Heart left ventricle (tissue), 13 donors: ENCODE data around the gene LRP1.

Source experiments
- POLR2A ChIP-seq, 2 donors: fragments of 450-650 bp; IDR thresholded peaks; one replicate each; pipeline ENCODE4 v1.6.1; 2017; ENCODE audit warnings: antibody characterized with exemption in 2 of 2, mild to moderate bottlenecking in 2 of 2, moderate library complexity in 2 of 2
- TF ChIP-seq, protein P1 (sequence below), 12 donors: fragments of 200-600 bp; sonication (generic) in 4 of 12; IDR thresholded peaks; one replicate each; pipeline versions ENCODE4 v1.5.0 to v1.8.0; 2018 to 2022; ENCODE audit warnings: antibody characterized with exemption in 12 of 12, mild to moderate bottlenecking in 5 of 12
- donor health status: ischemic (EF 13 %, LVEDD 7.1; RV severe dilation, severe dysfunction).
- donor health status: DM: no; HTN: yes; CAD: no.
- donor health status: DM: no; HTN: no; CAD: no.
- donor health status: ischemic (EF 25% LVEDD 6.9; RV normal size, moderate dysfunction).
- donor health status: ischemic (EF 25% LVEDD 5.7; RV mildly dilated, moderate dysfunction).
- donor health status: ischemic (EF 35%, LVEDD 5.7; RV mildly dilated, moderate dysfunction).
- donor health status: nonischemic (EF 11% LVEDD 7.7; RV severe dilation, severe dysfunction).
- donor health status: DM: yes; HTN: yes; CAD: no.
- donor health status: PGD.
- donor health status: ischemic (EF 29% LVEDD 5.4; RV normal size, mild dysfunction).
- donor health status: nonischemic (EF 23%, LVEDD 6.1; RV moderate dilation, normal function).

DNA sequence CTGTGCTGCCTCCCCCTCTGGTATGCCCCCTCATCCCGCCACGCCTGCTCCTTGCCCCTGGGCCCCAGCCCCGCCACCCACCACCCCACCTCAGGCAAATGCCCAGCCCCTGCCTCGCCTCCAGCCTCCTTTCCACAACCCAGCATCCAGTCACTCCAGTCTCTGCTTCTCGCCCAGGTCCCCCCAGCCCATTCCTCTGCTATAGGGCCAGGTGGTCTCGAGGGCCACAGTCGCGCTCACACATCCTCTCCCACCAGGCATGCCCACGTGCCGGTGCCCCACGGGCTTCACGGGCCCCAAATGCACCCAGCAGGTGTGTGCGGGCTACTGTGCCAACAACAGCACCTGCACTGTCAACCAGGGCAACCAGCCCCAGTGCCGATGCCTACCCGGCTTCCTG lies 82.2 kb downstream of the LRP1 start:
- TF ChIP-seq, protein P1, sequence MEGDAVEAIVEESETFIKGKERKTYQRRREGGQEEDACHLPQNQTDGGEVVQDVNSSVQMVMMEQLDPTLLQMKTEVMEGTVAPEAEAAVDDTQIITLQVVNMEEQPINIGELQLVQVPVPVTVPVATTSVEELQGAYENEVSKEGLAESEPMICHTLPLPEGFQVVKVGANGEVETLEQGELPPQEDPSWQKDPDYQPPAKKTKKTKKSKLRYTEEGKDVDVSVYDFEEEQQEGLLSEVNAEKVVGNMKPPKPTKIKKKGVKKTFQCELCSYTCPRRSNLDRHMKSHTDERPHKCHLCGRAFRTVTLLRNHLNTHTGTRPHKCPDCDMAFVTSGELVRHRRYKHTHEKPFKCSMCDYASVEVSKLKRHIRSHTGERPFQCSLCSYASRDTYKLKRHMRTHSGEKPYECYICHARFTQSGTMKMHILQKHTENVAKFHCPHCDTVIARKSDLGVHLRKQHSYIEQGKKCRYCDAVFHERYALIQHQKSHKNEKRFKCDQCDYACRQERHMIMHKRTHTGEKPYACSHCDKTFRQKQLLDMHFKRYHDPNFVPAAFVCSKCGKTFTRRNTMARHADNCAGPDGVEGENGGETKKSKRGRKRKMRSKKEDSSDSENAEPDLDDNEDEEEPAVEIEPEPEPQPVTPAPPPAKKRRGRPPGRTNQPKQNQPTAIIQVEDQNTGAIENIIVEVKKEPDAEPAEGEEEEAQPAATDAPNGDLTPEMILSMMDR (IDR thresholded peaks at IDR 0.05): no peak
- TF ChIP-seq POLR2A (IDR thresholded peaks at IDR 0.05): no peak
